Sigmoid colon (tissue), 7 donors: ENCODE measurements around the gene PDZRN4. TPM values are rescaled to one million over a fixed set of nuclear protein-coding genes. Genes with fewer than 3 reads are reported as not detected.
"Not testable (repeated sequence)": the region's sequence is repeated elsewhere in the genome, so short reads cannot be mapped to it uniquely, and the experiment has no call there.

Experiments
- DNase-seq: peaks from one replicate; pipeline ENCODE4 v3.0.0-alpha.2; 2019
- H3K27ac ChIP-seq, 4 donors: fragments of 200-600 bp; sonication (generic); one replicate each; pipeline ENCODE4 v1.5.1; 2016 to 2019; ENCODE audit warnings: mild to moderate bottlenecking in 1 of 4
- H3K27me3 ChIP-seq, 3 donors: fragments of 200-600 bp; sonication (generic); one replicate each; pipeline ENCODE4 v1.5.1; 2019; ENCODE audit warnings: mild to moderate bottlenecking in 1 of 3
- H3K36me3 ChIP-seq, 4 donors: fragments of 200-600 bp; sonication (generic); one replicate each; pipeline ENCODE4 v1.5.1; 2016 to 2019
- H3K4me1 ChIP-seq, 4 donors: fragments of 200-600 bp; sonication (generic); one replicate each; pipeline ENCODE4 v1.5.1; 2017 to 2019
- H3K4me3 ChIP-seq, 4 donors: fragments of 200-600 bp; sonication (generic); one replicate each; pipeline ENCODE4 v1.5.1; 2017 to 2019; ENCODE audit warnings: mild to moderate bottlenecking in 2 of 4, moderate library complexity in 1 of 4
- H3K9me3 ChIP-seq, 4 donors: fragments of 200-600 bp in 3 of 4; sonication (generic) in 3 of 4; one replicate each; pipeline versions ENCODE4 v1.5.1 to v1.6.1; 2013 to 2019
- EP300 ChIP-seq, 4 donors: sonication (generic); formaldehyde crosslinking; IDR thresholded peaks; one replicate each; pipeline ENCODE4 v1.6.1; 2017; ENCODE audit warnings: antibody characterized with exemption in 4 of 4
- POLR2A ChIP-seq, 2 donors: fragments of 450-650 bp; IDR thresholded peaks; one replicate each; pipeline ENCODE4 v1.6.1; 2016; ENCODE audit warnings: antibody characterized with exemption in 2 of 2, mild to moderate bottlenecking in 2 of 2, moderate library complexity in 2 of 2
- POLR2AphosphoS5 ChIP-seq, 4 donors: sonication (generic); formaldehyde crosslinking; IDR thresholded peaks; one replicate each; pipeline ENCODE4 v1.6.1; 2017; ENCODE audit warnings: antibody characterized with exemption in 4 of 4
- WGBS, 2 donors: extraction: QIAGEN DNeasy Blood & Tissue Kit; methylation state at CpG; one replicate each; pipeline ENCODE4 v1.1.7; 2013; 5-methylcytosine and 5-hydroxymethylcytosine counted together
- intact Hi-C: fragments of 100-400 bp; cut with DNase I; formaldehyde crosslinking; loops from one replicate; pipeline ENCODE4 v1.15.1; 2023
- polyA plus RNA-seq, 3 donors: library from polyadenylated mRNA; stranded (reverse); fragments of 200-250 nt; gene quantifications; one replicate each; pipeline ENCODE4 v1.2.3, GENCODE V29; 2013
- total RNA-seq, 4 donors: library from RNA; depleted of rRNA; stranded (reverse); fragments of >200 nt; gene quantifications; one replicate each; pipeline ENCODE4 v1.1.0, GENCODE V29; 2016
- TF ChIP-seq, protein P1 (sequence below), 4 experiments: fragments of 450-650 bp in 3 of 4; fragments of 200-600 bp in 1 of 4; IDR thresholded peaks; one replicate each; pipeline ENCODE4 v1.5.1; 2016 to 2019; ENCODE audit warnings: antibody characterized with exemption in 4 of 4, mild to moderate bottlenecking in 3 of 4, moderate library complexity in 2 of 4
- donor health status: healthy with polysubstance abuse.
- donor health status: Bipolar disorder and iron deficiency.
- donor health status: healthy.

The PDZRN4 gene
- total and polyA plus RNA-seq, 7 donors, result 0.23 to 98.1 (median 71.5) TPM

DNA sequence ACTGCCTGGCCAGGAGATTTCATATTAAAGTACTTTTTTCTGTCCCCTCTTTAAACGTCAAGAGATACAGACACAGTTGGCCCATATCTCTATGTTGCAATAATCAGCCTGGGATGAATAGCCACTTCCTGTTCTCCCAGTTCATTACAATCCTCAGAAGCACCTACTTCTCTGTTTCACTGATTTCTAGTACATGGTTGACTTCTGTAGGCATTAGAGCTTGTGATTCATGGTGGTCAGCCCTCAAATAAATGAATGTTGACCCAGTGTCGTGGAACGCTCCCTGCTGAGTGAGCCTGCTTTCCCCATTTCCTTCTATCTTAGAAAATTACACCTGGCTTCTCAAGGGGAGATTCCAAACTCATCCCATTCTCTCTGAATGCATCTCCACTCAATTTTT is 416.7 kb downstream of the PDZRN4 start:
- Histone ChIP-seq H3K9me3 (no peaks in the 10 kb centered on the region), H3K4me3 (no peak overlapping the region), H3K36me3 (no peaks in the 10 kb centered on the region), H3K4me1 (no peaks in the 10 kb centered on the region), H3K27me3 (no peaks in the 10 kb centered on the region), H3K27ac (no peak overlapping the region)
- intact Hi-C loops, result no loop called here
- WGBS, 2 donors, result 64 to 74% methylated on average over 3 of the region's 3 CpGs
- no peak for DNase-seq
- no peak for TF ChIP-seq POLR2AphosphoS5 (IDR thresholded peaks at IDR 0.05)
- TF ChIP-seq POLR2A (IDR thresholded peaks at IDR 0.05), result no peak
- TF ChIP-seq, protein P1, sequence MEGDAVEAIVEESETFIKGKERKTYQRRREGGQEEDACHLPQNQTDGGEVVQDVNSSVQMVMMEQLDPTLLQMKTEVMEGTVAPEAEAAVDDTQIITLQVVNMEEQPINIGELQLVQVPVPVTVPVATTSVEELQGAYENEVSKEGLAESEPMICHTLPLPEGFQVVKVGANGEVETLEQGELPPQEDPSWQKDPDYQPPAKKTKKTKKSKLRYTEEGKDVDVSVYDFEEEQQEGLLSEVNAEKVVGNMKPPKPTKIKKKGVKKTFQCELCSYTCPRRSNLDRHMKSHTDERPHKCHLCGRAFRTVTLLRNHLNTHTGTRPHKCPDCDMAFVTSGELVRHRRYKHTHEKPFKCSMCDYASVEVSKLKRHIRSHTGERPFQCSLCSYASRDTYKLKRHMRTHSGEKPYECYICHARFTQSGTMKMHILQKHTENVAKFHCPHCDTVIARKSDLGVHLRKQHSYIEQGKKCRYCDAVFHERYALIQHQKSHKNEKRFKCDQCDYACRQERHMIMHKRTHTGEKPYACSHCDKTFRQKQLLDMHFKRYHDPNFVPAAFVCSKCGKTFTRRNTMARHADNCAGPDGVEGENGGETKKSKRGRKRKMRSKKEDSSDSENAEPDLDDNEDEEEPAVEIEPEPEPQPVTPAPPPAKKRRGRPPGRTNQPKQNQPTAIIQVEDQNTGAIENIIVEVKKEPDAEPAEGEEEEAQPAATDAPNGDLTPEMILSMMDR (IDR thresholded peaks at IDR 0.05), result no peak
- TF ChIP-seq EP300 (IDR thresholded peaks at IDR 0.05), result no peak

DNA sequence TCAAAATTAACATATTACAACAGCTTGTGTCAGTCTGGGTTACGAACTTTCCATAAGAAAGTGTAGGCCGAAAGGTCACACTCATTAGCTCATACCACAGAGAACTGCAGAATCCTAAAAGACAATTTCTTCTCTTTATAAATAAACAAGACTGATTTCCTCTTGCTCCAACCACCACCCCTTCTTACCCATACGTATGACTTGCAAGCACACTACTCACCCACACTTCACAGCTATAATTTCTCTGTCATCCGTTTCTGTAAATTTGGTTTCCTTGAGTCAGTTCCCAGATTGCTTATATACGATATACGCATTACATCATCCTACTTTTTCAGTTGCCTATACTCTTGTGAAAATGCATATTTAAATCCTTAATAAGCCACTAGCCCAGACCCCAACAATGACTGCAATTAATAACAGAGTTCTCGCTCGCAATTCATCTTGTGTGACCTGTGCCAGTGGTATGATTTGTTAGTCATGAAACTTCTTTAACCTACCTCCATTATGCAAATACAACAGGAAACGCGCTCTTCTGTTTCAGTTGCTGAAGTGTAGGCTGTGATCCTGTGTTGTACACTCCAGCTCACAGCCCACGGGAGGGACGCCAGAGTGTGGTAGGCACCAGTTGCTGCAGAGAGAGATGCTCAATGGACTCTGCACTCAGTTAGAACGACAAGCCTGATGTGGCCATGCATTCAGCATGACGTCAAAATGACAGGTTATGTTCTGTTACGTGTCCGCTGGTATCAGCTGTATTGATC is 417.6 kb downstream of the PDZRN4 start:
- Histone ChIP-seq H3K9me3 (no peaks in the 10 kb centered on the region), H3K4me1 (no peaks in the 10 kb centered on the region), H3K36me3 (no peaks in the 10 kb centered on the region), H3K4me3 (no peak overlapping the region), H3K27me3 (no peaks in the 10 kb centered on the region), H3K27ac (no peak overlapping the region)
- WGBS, 2 donors, result 76 to 81% methylated on average over 16 of the region's 16 CpGs
- DNase-seq, result no peak
- TF ChIP-seq EP300 (IDR thresholded peaks at IDR 0.05), result no peak
- no peak for TF ChIP-seq POLR2A (IDR thresholded peaks at IDR 0.05)
- TF ChIP-seq, protein P1 (IDR thresholded peaks at IDR 0.05), result no peak
- no peak for TF ChIP-seq POLR2AphosphoS5 (IDR thresholded peaks at IDR 0.05)
- intact Hi-C loops, result no loop called here

GRCh38 chr12:41606468-41607445 is 418.6 kb downstream of the PDZRN4 start:
- no peaks in the 10 kb centered on the region for H3K4me1 ChIP-seq
- no peaks in the 10 kb centered on the region for H3K27me3 ChIP-seq
- no peak overlapping the region for H3K27ac ChIP-seq
- no peaks in the 10 kb centered on the region for H3K36me3 ChIP-seq
- intact Hi-C loops, result no loop called here
- 69 to 85% methylated on average over 8 of the region's 8 CpGs for WGBS, 2 donors
- H3K4me3 ChIP-seq, result no peak overlapping the region
- no peaks in the 10 kb centered on the region for H3K9me3 ChIP-seq
- no peak for TF ChIP-seq POLR2A (IDR thresholded peaks at IDR 0.05)
- TF ChIP-seq POLR2AphosphoS5 (IDR thresholded peaks at IDR 0.05), result no peak
- no peak for TF ChIP-seq EP300 (IDR thresholded peaks at IDR 0.05)
- TF ChIP-seq, protein P1 (IDR thresholded peaks at IDR 0.05), result no peak
- DNase-seq, result no peak

- H3K27me3 ChIP-seq, result no peaks in the 10 kb centered on the region
- H3K36me3 ChIP-seq, result no peaks in the 10 kb centered on the region
- no peak overlapping the region for H3K27ac ChIP-seq
- TF ChIP-seq, protein P1 (IDR thresholded peaks at IDR 0.05), result no peak
- TF ChIP-seq POLR2A (IDR thresholded peaks at IDR 0.05) (no peak), POLR2AphosphoS5 (IDR thresholded peaks at IDR 0.05) (no peak), EP300 (IDR thresholded peaks at IDR 0.05) (no peak)
- H3K9me3 ChIP-seq, result no peaks in the 10 kb centered on the region
- intact Hi-C loops, result no loop called here
- H3K4me3 ChIP-seq, result no peak overlapping the region
- H3K4me1 ChIP-seq, result no peaks in the 10 kb centered on the region
- no peak for DNase-seq
- 88 to 89% methylated on average over 3 of the region's 3 CpGs for WGBS, 2 donors
Measured at GRCh38 chr12:41612892-41613557, 424.9 kb downstream of the PDZRN4 start.

DNA sequence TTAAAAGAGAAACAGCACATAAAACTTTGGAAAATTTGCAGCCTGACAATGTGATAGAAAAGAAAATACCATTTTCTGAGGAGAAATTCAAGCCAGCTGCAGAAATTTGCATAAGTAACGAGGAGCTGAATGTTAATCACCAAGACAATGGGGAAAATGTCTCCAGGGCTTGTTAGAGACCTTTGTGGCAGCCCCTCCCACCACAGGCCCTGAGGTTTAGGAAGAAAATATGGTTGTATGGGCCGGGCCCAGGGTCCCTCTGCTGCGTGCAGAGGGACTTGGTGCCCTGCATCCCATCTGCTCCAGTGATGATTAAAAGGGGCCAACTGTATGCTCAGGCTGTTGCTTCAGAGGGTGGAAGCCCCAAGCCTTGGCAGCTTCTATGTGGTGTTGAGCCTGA is 427.1 kb downstream of the PDZRN4 start:
- H3K36me3 ChIP-seq, H3K27me3 ChIP-seq, H3K9me3 ChIP-seq, H3K27ac ChIP-seq, H3K4me3 ChIP-seq, DNase-seq, H3K4me1 ChIP-seq, intact Hi-C loops: not testable (repeated sequence)
- WGBS, 2 donors, result 48 to 70% methylated on average over 3 of the region's 3 CpGs
